HG03442 (cell line): ENCODE results near the gene LRRC4.
A peak's percentile ranks its signal among the peaks of the same experiment; 100 is the strongest.

Source experiments
- ATAC-seq: cut with Tn5 transposase; IDR thresholded peaks from one replicate; pipeline ENCODE4 v1.9.1; 2021; ENCODE audit warnings: mild to moderate bottlenecking, moderate library complexity; ENCODE audit not compliant: unreplicated experiment

LRRC4 gene

GRCh38 chr7:128032605-128033235, 1.5 kb upstream of the LRRC4 start:
- no peak for ATAC-seq

- peak; percentile 60 for ATAC-seq
Observed at GRCh38 chr7:128031901-128032604, 816 bp upstream of the LRRC4 start.

- no peak for ATAC-seq
Observed at GRCh38 chr7:128030263-128030653, 979 bp downstream of the LRRC4 start.

- ATAC-seq: no peak
Observed at GRCh38 chr7:128029405-128029995, 1.7 kb downstream of the LRRC4 start.

- no peak for ATAC-seq
Observed at GRCh38 chr7:128027485-128027980, 3.7 kb downstream of the LRRC4 start.

GRCh38 chr7:128026551-128026950, 4.7 kb downstream of the LRRC4 start:
- no peak for ATAC-seq

- ATAC-seq: no peak
Observed at GRCh38 chr7:128025819-128026218, 5.4 kb downstream of the LRRC4 start.

GRCh38 chr7:128025380-128025779, 5.9 kb downstream of the LRRC4 start:
- no peak for ATAC-seq

GRCh38 chr7:128024151-128024550, 7.1 kb downstream of the LRRC4 start:
- ATAC-seq: no peak

GRCh38 chr7:128022631-128023532, 8.4 kb downstream of the LRRC4 start:
- ATAC-seq: no peak

- no peak for ATAC-seq
Observed at GRCh38 chr7:128021366-128021765, 9.9 kb downstream of the LRRC4 start.

GRCh38 chr7:128020159-128020558, 11.1 kb downstream of the LRRC4 start:
- no peak for ATAC-seq

GRCh38 chr7:128019288-128019687, 11.9 kb downstream of the LRRC4 start:
- ATAC-seq: no peak

- no peak for ATAC-seq
Observed at GRCh38 chr7:128017862-128018845, 13.1 kb downstream of the LRRC4 start.

- ATAC-seq: no peak
Observed at GRCh38 chr7:128017460-128017859, 13.8 kb downstream of the LRRC4 start.

GRCh38 chr7:128014811-128015210, 16.4 kb downstream of the LRRC4 start:
- ATAC-seq: no peak

GRCh38 chr7:128011131-128011661, 20.0 kb downstream of the LRRC4 start:
- no peak for ATAC-seq

- ATAC-seq: no peak
Observed at GRCh38 chr7:128010391-128011127, 20.7 kb downstream of the LRRC4 start.

GRCh38 chr7:128008744-128009143, 22.5 kb downstream of the LRRC4 start:
- no peak for ATAC-seq
